ENCODE data around the gene FIP1L1.

Gene FIP1L1

GRCh38 chr4:53500546-53500945, 123.1 kb downstream of the FIP1L1 start:
- H3K27me3 ChIP-seq (ENCODE audit: insufficient read depth, low read length): no peaks in the 10 kb centered on the region
- no peak overlapping the region for H2AFZ ChIP-seq (ENCODE audit: low read length, unreplicated experiment)
- H3K27ac ChIP-seq (ENCODE audit: low read depth, low read length): no peak overlapping the region
- no peaks in the 10 kb centered on the region for H3K4me1 ChIP-seq (ENCODE audit: control insufficient read depth, insufficient read depth, low read length, unreplicated experiment)
- no peaks in the 10 kb centered on the region for H3K36me3 ChIP-seq (ENCODE audit: insufficient read depth, low read length)
- no peaks in the 10 kb centered on the region for H3K79me2 ChIP-seq (ENCODE audit: control insufficient read depth, insufficient read depth, low read length, unreplicated experiment)
- H3K4me3 ChIP-seq (ENCODE audit: low read depth, low read length): no peak overlapping the region

GRCh38 chr4:53501561-53501960, 124.1 kb downstream of the FIP1L1 start:
- Histone ChIP-seq H3K4me1 (ENCODE audit: control insufficient read depth, insufficient read depth, low read length, unreplicated experiment) (no peaks in the 10 kb centered on the region), H3K36me3 (ENCODE audit: insufficient read depth, low read length) (no peaks in the 10 kb centered on the region), H2AFZ (ENCODE audit: low read length, unreplicated experiment) (no peak overlapping the region), H3K79me2 (ENCODE audit: control insufficient read depth, insufficient read depth, low read length, unreplicated experiment) (no peaks in the 10 kb centered on the region), H3K4me3 (ENCODE audit: low read depth, low read length) (no peak overlapping the region), H3K27me3 (ENCODE audit: insufficient read depth, low read length) (no peaks in the 10 kb centered on the region), H3K27ac (ENCODE audit: low read depth, low read length) (no peak overlapping the region)

- H3K4me1 ChIP-seq (ENCODE audit: control insufficient read depth, insufficient read depth, low read length, unreplicated experiment): peaks cover 5% of the 10 kb centered on the region
- H3K27ac ChIP-seq (ENCODE audit: low read depth, low read length): no peak overlapping the region
- H3K4me3 ChIP-seq (ENCODE audit: low read depth, low read length): no peak overlapping the region
- H2AFZ ChIP-seq (ENCODE audit: low read length, unreplicated experiment): no peak overlapping the region
- H3K79me2 ChIP-seq (ENCODE audit: control insufficient read depth, insufficient read depth, low read length, unreplicated experiment): no peaks in the 10 kb centered on the region
- no peaks in the 10 kb centered on the region for H3K27me3 ChIP-seq (ENCODE audit: insufficient read depth, low read length)
- no peaks in the 10 kb centered on the region for H3K36me3 ChIP-seq (ENCODE audit: insufficient read depth, low read length)
Measured at GRCh38 chr4:53502094-53502493, 124.7 kb downstream of the FIP1L1 start.

GRCh38 chr4:53505947-53506346, 128.5 kb downstream of the FIP1L1 start:
- H3K79me2 ChIP-seq (ENCODE audit: control insufficient read depth, insufficient read depth, low read length, unreplicated experiment): no peaks in the 10 kb centered on the region
- no peak overlapping the region for H3K4me3 ChIP-seq (ENCODE audit: low read depth, low read length)
- no peaks in the 10 kb centered on the region for H3K36me3 ChIP-seq (ENCODE audit: insufficient read depth, low read length)
- no peaks in the 10 kb centered on the region for H3K27me3 ChIP-seq (ENCODE audit: insufficient read depth, low read length)
- peaks cover 25% of the 10 kb centered on the region for H3K4me1 ChIP-seq (ENCODE audit: control insufficient read depth, insufficient read depth, low read length, unreplicated experiment)
- no peak overlapping the region for H2AFZ ChIP-seq (ENCODE audit: low read length, unreplicated experiment)
- H3K27ac ChIP-seq (ENCODE audit: low read depth, low read length): no peak overlapping the region

GRCh38 chr4:53507058-53507457, 129.6 kb downstream of the FIP1L1 start:
- Histone ChIP-seq H3K4me3 (ENCODE audit: low read depth, low read length) (peak overlapping the region; percentile 67), H3K4me1 (ENCODE audit: control insufficient read depth, insufficient read depth, low read length, unreplicated experiment) (peaks cover 25% of the 10 kb centered on the region), H3K36me3 (ENCODE audit: insufficient read depth, low read length) (no peaks in the 10 kb centered on the region), H3K27me3 (ENCODE audit: insufficient read depth, low read length) (no peaks in the 10 kb centered on the region), H2AFZ (ENCODE audit: low read length, unreplicated experiment) (peak overlapping the region; percentile 84), H3K79me2 (ENCODE audit: control insufficient read depth, insufficient read depth, low read length, unreplicated experiment) (no peaks in the 10 kb centered on the region), H3K27ac (ENCODE audit: low read depth, low read length) (peak overlapping the region; percentile 98)

GRCh38 chr4:53507671-53508286, 130.3 kb downstream of the FIP1L1 start:
- Histone ChIP-seq H3K4me3 (ENCODE audit: low read depth, low read length) (peak overlapping the region; percentile 67), H3K79me2 (ENCODE audit: control insufficient read depth, insufficient read depth, low read length, unreplicated experiment) (no peaks in the 10 kb centered on the region), H3K4me1 (ENCODE audit: control insufficient read depth, insufficient read depth, low read length, unreplicated experiment) (peaks cover 25% of the 10 kb centered on the region), H3K36me3 (ENCODE audit: insufficient read depth, low read length) (no peaks in the 10 kb centered on the region), H3K27me3 (ENCODE audit: insufficient read depth, low read length) (no peaks in the 10 kb centered on the region), H2AFZ (ENCODE audit: low read length, unreplicated experiment) (peak overlapping the region; percentile 84), H3K27ac (ENCODE audit: low read depth, low read length) (peak overlapping the region; percentile 98)

- Histone ChIP-seq H3K4me3 (ENCODE audit: low read depth, low read length) (peak overlapping the region; percentile 67), H3K36me3 (ENCODE audit: insufficient read depth, low read length) (no peaks in the 10 kb centered on the region), H3K4me1 (ENCODE audit: control insufficient read depth, insufficient read depth, low read length, unreplicated experiment) (peaks cover 25% of the 10 kb centered on the region), H3K79me2 (ENCODE audit: control insufficient read depth, insufficient read depth, low read length, unreplicated experiment) (no peaks in the 10 kb centered on the region), H2AFZ (ENCODE audit: low read length, unreplicated experiment) (peak overlapping the region; percentile 84), H3K27ac (ENCODE audit: low read depth, low read length) (peak overlapping the region; percentile 98), H3K27me3 (ENCODE audit: insufficient read depth, low read length) (no peaks in the 10 kb centered on the region)
Measured at GRCh38 chr4:53508446-53508845, 131.0 kb downstream of the FIP1L1 start.

- Histone ChIP-seq H3K27ac (ENCODE audit: low read depth, low read length) (no peak overlapping the region), H3K27me3 (ENCODE audit: insufficient read depth, low read length) (no peaks in the 10 kb centered on the region), H3K79me2 (ENCODE audit: control insufficient read depth, insufficient read depth, low read length, unreplicated experiment) (no peaks in the 10 kb centered on the region), H2AFZ (ENCODE audit: low read length, unreplicated experiment) (no peak overlapping the region), H3K36me3 (ENCODE audit: insufficient read depth, low read length) (no peaks in the 10 kb centered on the region), H3K4me3 (ENCODE audit: low read depth, low read length) (no peak overlapping the region), H3K4me1 (ENCODE audit: control insufficient read depth, insufficient read depth, low read length, unreplicated experiment) (peaks cover 25% of the 10 kb centered on the region)
Measured at GRCh38 chr4:53510321-53510720, 132.9 kb downstream of the FIP1L1 start.

Data from ACC112 (cell line).